Endothelial cell of umbilical vein (primary cell): ENCODE data around the gene SLC5A10.
"Not testable (repeated sequence)": the region's sequence is repeated elsewhere in the genome, so short reads cannot be mapped to it uniquely, and the experiment has no call there.

Source experiments
- CTCF ChIP-seq, 2 donors: IDR thresholded peaks; 1 replicate in 1 of 2; 2 replicates in 1 of 2; pipeline ENCODE4 v1.5.1; 2011; ENCODE audit warnings: low read length in 2 of 2, mild to moderate bottlenecking in 2 of 2, moderate library complexity in 2 of 2, control low read depth in 1 of 2, inconsistent platforms in 1 of 2, low read depth in 1 of 2; ENCODE audit not compliant: insufficient read depth in 1 of 2; ENCODE audit errors: extremely low read depth in 1 of 2
- MYC ChIP-seq: IDR thresholded peaks from one replicate; pipeline ENCODE4 v1.6.1; 2011; ENCODE audit warnings: mild to moderate bottlenecking, low read depth, low read length
- POLR2AphosphoS5 ChIP-seq: IDR thresholded peaks from 2 replicates; pipeline ENCODE4 v1.6.1; 2012; ENCODE audit warnings: low read depth, mild to moderate bottlenecking, control low read depth, low read length, moderate library complexity; ENCODE audit not compliant: insufficient read depth

GRCh38 chr17:19063326-19063956 lies 111.5 kb downstream of the SLC5A10 start:
- TF ChIP-seq CTCF (IDR thresholded peaks at IDR 0.05; ENCODE audit: extremely low read depth in 1 of 2, insufficient read depth in 1 of 2, low read depth in 1 of 2, low read length in 2 of 2); MYC: not testable (repeated sequence)
- peak; percentile 62 for TF ChIP-seq POLR2AphosphoS5
